OCI-LY1 (cell line): ENCODE data around the gene GATD1.

Source experiments
- EZH2 ChIP-seq: fragments of 200-600 bp; sonication (generic), shearing (Covaris generic); IDR thresholded peaks from 2 replicates; pipeline ENCODE4 v1.8.0; 2017; ENCODE audit warnings: borderline replicate concordance, mixed run types, mild to moderate bottlenecking, antibody characterized with exemption, low read length, moderate library complexity, mixed read lengths
- TF ChIP-seq, protein P1 (sequence below): fragments of 200-600 bp; sonication (generic), shearing (Covaris generic); IDR thresholded peaks from 2 replicates; pipeline ENCODE4 v1.5.1; 2017; ENCODE audit warnings: mild to moderate bottlenecking, antibody characterized with exemption, low read length, moderate library complexity, mixed read lengths

DNA sequence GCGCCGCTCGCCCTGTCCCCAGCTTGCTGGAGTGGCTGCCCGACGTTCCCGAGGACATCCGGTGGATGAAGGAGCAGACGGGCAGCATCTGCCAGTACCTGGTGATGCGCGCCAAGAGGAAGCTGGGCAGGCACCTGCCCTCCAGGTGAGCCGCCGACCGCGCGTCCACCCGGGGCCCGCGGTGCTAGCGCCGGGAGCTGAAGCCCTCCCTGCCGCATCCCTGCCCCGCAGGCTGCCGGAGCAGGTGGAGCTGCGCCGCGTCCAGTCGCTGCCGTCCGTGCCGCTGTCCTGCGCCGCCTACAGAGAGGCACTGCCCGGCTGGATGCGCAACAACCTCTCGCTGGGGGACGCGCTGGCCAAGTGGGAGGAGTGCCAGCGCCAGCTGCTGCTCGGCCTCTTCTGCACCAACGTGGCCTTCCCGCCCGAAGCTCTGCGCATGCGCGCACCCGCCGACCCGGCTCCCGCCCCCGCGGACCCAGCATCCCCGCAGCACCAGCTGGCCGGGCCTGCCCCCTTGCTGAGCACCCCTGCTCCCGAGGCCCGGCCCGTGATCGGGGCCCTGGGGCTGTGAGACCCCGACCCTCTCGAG lies 47.1 kb upstream of the GATD1 start:
- no peak for TF ChIP-seq EZH2
- TF ChIP-seq, protein P1, sequence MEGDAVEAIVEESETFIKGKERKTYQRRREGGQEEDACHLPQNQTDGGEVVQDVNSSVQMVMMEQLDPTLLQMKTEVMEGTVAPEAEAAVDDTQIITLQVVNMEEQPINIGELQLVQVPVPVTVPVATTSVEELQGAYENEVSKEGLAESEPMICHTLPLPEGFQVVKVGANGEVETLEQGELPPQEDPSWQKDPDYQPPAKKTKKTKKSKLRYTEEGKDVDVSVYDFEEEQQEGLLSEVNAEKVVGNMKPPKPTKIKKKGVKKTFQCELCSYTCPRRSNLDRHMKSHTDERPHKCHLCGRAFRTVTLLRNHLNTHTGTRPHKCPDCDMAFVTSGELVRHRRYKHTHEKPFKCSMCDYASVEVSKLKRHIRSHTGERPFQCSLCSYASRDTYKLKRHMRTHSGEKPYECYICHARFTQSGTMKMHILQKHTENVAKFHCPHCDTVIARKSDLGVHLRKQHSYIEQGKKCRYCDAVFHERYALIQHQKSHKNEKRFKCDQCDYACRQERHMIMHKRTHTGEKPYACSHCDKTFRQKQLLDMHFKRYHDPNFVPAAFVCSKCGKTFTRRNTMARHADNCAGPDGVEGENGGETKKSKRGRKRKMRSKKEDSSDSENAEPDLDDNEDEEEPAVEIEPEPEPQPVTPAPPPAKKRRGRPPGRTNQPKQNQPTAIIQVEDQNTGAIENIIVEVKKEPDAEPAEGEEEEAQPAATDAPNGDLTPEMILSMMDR: no peak
